ENCODE measurements around the gene CALHM3.
"Not testable (repeated sequence)": the region's sequence is repeated elsewhere in the genome, so short reads cannot be mapped to it uniquely, and the experiment has no call there.

Gene CALHM3

DNA sequence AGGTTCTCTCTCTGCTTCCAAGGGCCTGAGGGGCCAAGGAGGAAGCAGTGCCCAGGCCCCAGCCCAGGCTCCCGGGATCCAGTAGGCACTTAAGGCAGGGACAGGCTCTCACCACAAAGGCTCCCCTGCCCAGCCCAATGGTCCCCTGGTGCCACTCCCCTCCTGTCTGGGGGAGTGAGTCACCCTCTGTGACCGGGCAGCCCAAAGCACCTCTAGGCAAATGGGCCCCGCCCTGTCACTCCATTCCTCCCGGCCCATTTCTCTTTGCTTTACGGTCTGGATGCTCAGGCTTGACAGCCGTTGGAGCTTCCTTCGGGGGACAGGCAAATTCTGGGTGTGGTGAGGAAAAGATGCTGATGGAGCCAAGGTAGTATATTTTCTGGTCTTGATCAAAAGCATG lies at the start of gene CALHM3:
Gene CALHM3, minus strand, starts transcription at position 106 of the 400 bp plus-strand sequence. CDS start 208 bp downstream, outside the sequence.
- no peak for DNase-seq

DNA sequence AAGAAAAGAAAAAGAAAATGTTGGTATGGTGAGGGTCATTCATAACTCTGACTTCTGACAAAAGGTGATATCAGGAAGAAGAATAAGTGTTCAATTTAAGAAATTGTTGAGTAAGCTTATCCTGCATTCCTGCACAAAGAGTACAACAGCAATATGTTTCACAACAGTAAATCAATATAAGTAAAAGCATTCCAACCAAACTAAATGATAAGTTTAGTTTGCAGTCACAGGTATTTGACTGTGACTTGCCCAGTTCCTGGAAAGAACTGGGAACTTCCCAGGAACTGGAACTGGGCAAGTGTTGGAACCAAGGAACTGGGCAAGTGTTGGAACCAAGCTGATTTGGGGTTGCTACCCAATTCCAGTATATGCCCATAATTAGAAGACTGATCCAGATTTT lies 49.5 kb upstream of the CALHM3 start:
- no peak for DNase-seq

GRCh38 chr10:103527476-103527875 lies 48.4 kb upstream of the CALHM3 start:
- DNase-seq = not testable (repeated sequence)

- DNase-seq = no peak
Measured at GRCh38 chr10:103525901-103526300, 46.9 kb upstream of the CALHM3 start.

- DNase-seq = no peak
Measured at GRCh38 chr10:103523683-103524082, 44.6 kb upstream of the CALHM3 start.

DNA sequence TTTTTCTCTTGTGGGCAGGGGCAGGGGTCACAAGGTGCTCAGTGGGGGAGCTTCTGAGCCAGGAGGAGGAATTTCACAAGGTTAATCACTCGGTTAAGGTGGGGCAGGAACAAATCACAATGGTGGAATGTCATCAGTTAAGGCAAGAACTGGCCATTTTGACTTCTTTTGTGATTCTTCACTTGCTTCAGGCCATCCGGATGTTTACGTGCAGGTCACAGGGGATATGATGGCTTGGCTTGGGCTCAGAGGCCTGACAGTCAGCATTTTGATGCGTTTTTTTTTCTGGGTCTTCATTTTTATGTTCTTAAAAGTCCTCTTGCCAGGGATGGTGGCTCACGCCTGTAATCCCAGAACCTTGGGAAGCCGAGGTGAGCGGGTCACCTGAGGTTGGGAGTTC lies 43.0 kb upstream of the CALHM3 start:
- not testable (repeated sequence) for DNase-seq

DNA sequence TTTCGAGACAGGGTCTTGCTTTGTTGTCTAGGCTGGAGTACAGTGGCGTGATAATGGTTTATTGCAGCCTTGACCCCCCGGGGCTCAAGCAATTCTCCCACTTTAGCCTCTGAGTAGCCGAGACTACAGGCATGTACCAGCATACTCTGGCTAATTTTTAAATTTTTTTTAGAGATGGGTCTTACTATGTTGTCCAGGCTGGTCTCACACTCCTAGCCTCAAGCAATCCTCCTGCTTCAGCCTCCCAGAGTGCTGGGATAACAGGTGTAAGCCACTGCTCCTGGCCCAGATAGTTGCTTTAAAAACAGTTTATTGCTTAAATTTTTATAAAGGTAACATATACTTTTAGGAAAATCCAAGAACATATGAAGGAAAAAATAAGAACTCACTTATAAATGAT lies 40.8 kb upstream of the CALHM3 start:
- no peak for DNase-seq

GRCh38 chr10:103517234-103518085 lies 38.4 kb upstream of the CALHM3 start:
- no peak for DNase-seq

- DNase-seq = no peak
Measured at GRCh38 chr10:103514244-103514643, 35.2 kb upstream of the CALHM3 start.

DNA sequence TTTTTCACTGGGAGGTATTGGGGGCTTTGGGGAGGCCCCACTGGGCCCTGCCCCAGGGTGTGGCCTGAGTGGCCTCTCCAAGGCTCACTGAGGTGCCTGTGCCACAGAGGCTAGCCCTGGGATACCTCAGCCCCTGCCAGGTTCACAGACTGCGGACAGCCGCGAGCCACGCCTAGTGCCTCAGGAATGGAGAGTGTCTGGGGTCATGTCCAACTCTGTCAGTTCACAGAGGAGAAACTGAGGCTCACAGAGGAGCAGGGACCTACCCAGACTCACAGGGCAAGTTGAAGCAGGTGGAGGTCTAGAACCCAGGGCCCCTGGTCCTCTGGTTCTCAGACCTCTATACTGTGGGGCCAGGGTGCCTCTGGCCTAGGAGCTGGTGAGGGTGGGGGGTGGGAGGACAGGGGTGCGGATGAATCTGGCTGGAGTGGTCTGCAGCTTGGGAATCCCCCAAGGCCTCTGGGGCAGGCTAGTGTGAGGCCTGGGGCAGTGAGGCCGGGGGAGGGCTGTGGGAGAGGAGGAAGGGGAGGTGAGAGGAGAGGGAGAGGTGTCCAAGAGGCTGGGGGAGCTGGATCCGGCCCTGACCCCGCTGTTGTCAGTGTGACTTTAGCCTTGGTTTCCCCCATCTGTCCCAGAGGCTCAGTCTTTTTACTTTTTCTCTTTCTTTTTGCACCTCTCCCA lies 34.5 kb upstream of the CALHM3 start:
- no peak for DNase-seq

GRCh38 chr10:103512591-103513379 lies 33.7 kb upstream of the CALHM3 start:
- DNase-seq = no peak

- no peak for DNase-seq
Measured at GRCh38 chr10:103512166-103512565, 33.1 kb upstream of the CALHM3 start.

- DNase-seq = no peak
Measured at GRCh38 chr10:103510791-103511752, 32.0 kb upstream of the CALHM3 start.

DNA sequence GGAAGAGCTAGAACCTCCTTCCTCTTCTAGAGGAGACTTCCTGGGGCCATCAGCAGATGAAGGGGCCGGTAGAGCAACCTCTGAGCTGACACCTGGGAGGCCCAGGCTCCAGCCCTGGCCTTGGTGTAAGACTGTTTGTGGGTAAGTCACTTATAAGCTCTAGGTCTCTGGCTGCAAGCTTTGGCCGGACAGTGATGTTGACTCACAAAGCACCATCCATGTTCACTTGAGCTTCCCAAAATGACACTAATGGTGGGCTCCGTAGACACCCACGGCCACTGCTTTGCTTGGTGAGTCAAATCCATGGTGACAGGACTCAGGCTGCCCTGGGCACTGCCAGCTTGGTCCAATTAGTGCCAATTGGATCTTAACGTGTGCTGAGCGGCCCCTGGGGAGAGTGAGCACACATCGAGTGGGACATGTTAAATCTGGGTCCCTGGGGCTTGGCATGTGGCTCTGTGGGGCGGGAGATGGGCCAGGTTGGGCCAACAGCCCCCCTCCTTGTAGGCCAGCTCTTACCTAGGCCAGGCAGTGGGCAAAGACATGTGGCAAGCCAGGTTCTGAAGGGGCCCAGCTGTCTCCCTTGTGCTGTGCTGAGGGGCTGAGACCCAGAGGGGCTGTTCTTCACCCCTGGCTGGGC lies 31.1 kb upstream of the CALHM3 start:
- DNase-seq = no peak

- DNase-seq = no peak
Measured at GRCh38 chr10:103507235-103508191, 28.5 kb upstream of the CALHM3 start.

- no peak for DNase-seq
Measured at GRCh38 chr10:103506061-103506460, 27.0 kb upstream of the CALHM3 start.

DNA sequence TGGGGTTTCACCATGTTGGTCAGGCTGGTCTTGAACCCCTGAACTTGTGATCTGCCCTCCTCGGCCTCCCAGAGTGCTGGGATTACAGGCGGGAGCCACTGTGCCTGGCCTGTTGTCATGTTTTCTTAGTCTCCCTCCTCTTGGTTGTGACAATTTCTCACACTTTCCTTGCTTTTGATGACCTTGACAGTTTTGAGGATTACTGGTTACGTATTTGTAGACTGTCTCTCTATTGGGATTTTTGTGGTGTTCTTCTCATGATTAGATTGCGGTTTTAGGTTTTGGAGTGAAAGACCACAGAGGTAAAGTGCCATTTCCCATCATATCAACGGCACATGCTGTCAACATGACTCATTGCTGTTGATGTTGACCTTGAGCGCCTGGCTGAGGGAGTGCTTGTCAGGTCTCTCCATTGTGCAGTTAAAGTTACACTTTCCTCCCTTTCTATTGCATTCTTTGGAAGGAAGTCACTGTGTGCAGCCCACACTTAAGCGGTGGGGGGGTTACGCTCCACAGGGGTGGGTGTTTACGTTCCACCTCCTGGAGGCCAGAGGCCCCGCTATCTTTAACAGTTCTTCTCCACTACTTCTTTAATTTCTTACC lies 25.2 kb upstream of the CALHM3 start:
- no peak for DNase-seq

- not testable (repeated sequence) for DNase-seq
Measured at GRCh38 chr10:103503777-103504176, 24.7 kb upstream of the CALHM3 start.

DNA sequence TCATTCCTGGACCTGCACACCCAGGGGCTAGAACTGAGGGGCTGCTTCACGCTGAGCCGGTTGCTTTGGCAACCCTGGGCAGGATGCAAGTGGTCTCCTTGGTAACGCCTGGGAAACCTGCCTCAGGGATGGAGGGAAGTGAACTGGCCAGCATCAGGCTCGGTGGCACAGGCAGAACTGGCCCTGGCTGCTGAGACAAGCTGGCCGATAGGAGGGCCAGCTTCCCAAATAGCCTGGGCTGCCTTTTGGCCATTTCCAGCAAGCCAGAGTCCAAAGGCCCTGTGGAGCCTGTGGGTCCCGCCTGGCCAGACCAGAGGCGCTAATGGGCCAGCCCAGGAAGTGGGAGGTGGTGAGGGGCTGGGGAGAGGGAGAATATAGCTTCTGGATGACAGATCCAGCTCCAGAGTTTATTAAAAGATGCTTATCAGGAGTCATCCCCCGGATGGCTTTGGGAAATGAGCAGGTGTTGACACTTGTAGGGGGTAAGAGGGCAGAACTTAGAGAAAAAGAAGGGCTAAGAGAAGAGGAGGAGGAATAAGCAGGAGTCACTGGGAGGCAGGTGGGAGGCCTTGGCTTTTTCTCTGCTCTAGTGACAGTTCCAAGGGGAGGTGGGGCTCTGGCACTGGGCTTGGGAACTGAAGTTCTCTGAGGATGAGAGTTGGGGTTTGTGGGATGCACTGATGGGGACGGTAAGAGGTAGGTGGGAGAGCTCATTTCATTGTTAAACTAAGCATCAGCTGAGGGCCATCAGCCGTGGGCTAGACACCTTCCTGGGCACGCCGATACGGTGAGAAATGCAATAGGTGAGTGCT lies 24.0 kb upstream of the CALHM3 start:
- DNase-seq = peak; percentile 63

All from eye (tissue), 1 donor.